ENCODE data around the gene PPP4R2. TPM values are rescaled to one million over a fixed set of nuclear protein-coding genes. Genes with fewer than 3 reads are reported as not detected.

PPP4R2 gene
- total and polyA plus RNA-seq, 9 of the 15 experiments (the other 6 are each of a cell fraction or from before 2014, with no cell fraction given) = 11.0 to 49.6 (median 31.6) TPM

DNA sequence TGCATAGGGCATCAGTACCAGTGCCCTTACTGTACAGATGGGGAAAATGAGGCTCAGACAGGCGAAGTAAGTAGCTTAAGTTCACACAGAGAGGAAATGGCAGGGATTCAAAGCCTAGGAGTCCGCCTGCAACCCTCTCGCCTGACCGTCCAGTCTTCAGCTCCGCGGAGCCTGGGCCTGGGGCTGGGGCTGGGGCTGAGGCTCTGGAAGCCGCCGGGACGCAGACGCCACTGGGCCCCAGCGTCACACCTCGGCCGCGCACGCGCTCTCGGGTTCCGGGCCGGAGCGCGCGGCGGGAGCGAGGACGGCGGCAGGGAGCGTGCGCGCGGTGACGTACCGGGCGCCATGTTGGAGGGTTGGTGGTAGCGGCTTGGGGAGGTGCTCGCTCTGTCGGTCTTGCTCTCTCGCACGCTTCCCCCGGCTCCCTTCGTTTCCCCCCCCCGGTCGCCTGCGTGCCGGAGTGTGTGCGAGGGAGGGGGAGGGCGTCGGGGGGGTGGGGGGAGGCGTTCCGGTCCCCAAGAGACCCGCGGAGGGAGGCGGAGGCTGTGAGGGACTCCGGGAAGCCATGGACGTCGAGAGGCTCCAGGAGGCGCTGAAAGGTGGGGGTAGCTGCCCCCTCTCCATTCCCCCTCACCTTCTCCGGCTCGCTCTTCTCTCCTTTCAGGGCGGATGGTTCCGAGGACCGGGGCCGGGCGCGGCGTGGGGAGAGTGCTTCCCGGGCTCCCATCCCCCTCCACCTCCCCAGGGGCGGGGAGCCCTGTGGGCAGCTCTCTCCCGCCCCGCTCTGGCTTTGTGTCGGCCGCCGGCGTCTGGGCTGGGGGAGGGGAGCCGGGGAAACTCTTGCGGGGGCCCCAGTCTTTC lies at the start of gene PPP4R2 (continued):
- TF ChIP-seq MAZ (CRISPR knock-in tag; conservative IDR thresholded peaks at IDR 0.05 in 1 of 2, IDR thresholded peaks at IDR 0.05 in 1 of 2) = peak; percentile 35 to 64; a peak in 1 of 4 replicates
- TF ChIP-seq MNT (conservative IDR thresholded peaks at IDR 0.05) = 0 out of 4 replicates have a peak, but pooled peaks of 1 of the 2 experiments have one; percentile 21
- no peak for TF ChIP-seq MCM5 (IDR thresholded peaks at IDR 0.05; ENCODE audit: low read depth)
- no peak for TF ChIP-seq FOXK2 (conservative IDR thresholded peaks at IDR 0.05 in 1 of 2, IDR thresholded peaks at IDR 0.05 in 1 of 2; ENCODE audit: low read depth in 2 of 2)
- no peak for TF ChIP-seq NFXL1 (CRISPR knock-in tag; IDR thresholded peaks at IDR 0.05)
- no peak for TF ChIP-seq BDP1 (IDR thresholded peaks at IDR 0.05; ENCODE audit: insufficient read depth, insufficient read length)
- no peak for TF ChIP-seq POLR2B (IDR thresholded peaks at IDR 0.05; ENCODE audit: low read depth, partially characterized antibody)
- TF ChIP-seq ZNF316 (IDR thresholded peaks at IDR 0.05) = no peak
- no peak for TF ChIP-seq EWSR1 (IDR thresholded peaks at IDR 0.05; ENCODE audit: borderline replicate concordance, low read depth, partially characterized antibody)
- peak; percentile 66 for TF ChIP-seq EP400 (IDR thresholded peaks at IDR 0.05)
- no peak for TF ChIP-seq GABPB2 (CRISPR knock-in tag; conservative IDR thresholded peaks at IDR 0.05)
- no peak for TF ChIP-seq ASH1L (IDR thresholded peaks at IDR 0.05; ENCODE audit: borderline replicate concordance, low read depth, partially characterized antibody)
- TF ChIP-seq ZNF280B (CRISPR knock-in tag; IDR thresholded peaks at IDR 0.05) = no peak
- no peak for TF ChIP-seq ZKSCAN8 (CRISPR knock-in tag; IDR thresholded peaks at IDR 0.05)
- no peak for TF ChIP-seq NCOA1 (IDR thresholded peaks at IDR 0.05; ENCODE audit: low read depth)
- no peak for TF ChIP-seq ZNF217 (CRISPR knock-in tag; IDR thresholded peaks at IDR 0.05)
